Hepatocyte (in vitro differentiated cells): ENCODE data around the gene MTA3.

Experiments used
- CTCF ChIP-seq: fragments of 200-600 bp; sonication (generic); IDR thresholded peaks from 2 replicates; pipeline ENCODE4 v1.5.1; 2016; ENCODE audit warnings: antibody characterized with exemption, mild to moderate bottlenecking; ENCODE audit not compliant: poor library complexity
- EZH2 ChIP-seq: fragments of 200-600 bp; sonication (generic); IDR thresholded peaks from 2 replicates; pipeline ENCODE4 v1.6.1; 2016; ENCODE audit warnings: antibody characterized with exemption, mild to moderate bottlenecking, borderline replicate concordance

GRCh38 chr2:42693013-42693615 is 124.7 kb downstream of the MTA3 start:
- TF ChIP-seq CTCF (no peak), EZH2 (no peak)
